ENCODE results near the gene RTKN. TPM values are rescaled to one million over a fixed set of nuclear protein-coding genes. Genes with fewer than 3 reads are reported as not detected.

The RTKN gene
- total RNA-seq, 2 experiments from 2014 or later: 0.20 to 0.27 TPM

GRCh38 chr2:74450570-74451190 is 8.9 kb upstream of the RTKN start:
- CTCF ChIA-PET: no interaction called here
- no peak for TF ChIP-seq CTCF (IDR thresholded peaks at IDR 0.05)
- H3K27ac ChIP-seq (ENCODE audit: low read depth in 1 of 2, low read length in 2 of 2): no peak overlapping the region
- no peak overlapping the region for H3K4me3 ChIP-seq (ENCODE audit: low read length)
- H3K36me3 Mint-ChIP-seq (ENCODE audit: low read depth): peaks cover 9% of the 10 kb centered on the region
- DNase-seq (no peak), ATAC-seq (ENCODE audit: poor library complexity) (no peak)
- intact Hi-C loops (cut with DNase I, micrococcal nuclease): loop anchor here (5.0 to 10.0 kb wide), 2 partner anchors 198 to 1216 kb away; partner anchors contain the start of genes CCT7 (in 2 of the 2) and PRADC1 (in 2 of the 2)
- no peaks in the 10 kb centered on the region for H3K27me3 Mint-ChIP-seq
- no peak overlapping the region for H3K4me3 Mint-ChIP-seq
- H3K4me1 Mint-ChIP-seq (ENCODE audit: low read depth): peaks cover 27% of the 10 kb centered on the region
- POLR2A ChIA-PET: no interaction called here
- H3K9me3 ChIP-seq (ENCODE audit: control insufficient read depth in 1 of 2, insufficient read depth in 1 of 2, low read length in 2 of 2): no peaks in the 10 kb centered on the region
- no peaks in the 10 kb centered on the region for H3K27me3 ChIP-seq (ENCODE audit: control insufficient read depth in 1 of 2, insufficient read depth in 2 of 2, low read length in 2 of 2)
- H3K27ac Mint-ChIP-seq: no peak overlapping the region
- no peaks in the 10 kb centered on the region for H3K36me3 ChIP-seq (ENCODE audit: insufficient read depth, low read length)
- no peaks in the 10 kb centered on the region for H3K9me3 Mint-ChIP-seq
- H3K4me1 ChIP-seq (ENCODE audit: insufficient read depth, low read length): peaks cover 27% of the 10 kb centered on the region

GRCh38 chr2:74448771-74449170 is 7.0 kb upstream of the RTKN start:
- Histone ChIP-seq H3K9me3 (ENCODE audit: control insufficient read depth in 1 of 2, insufficient read depth in 1 of 2, low read length in 2 of 2) (no peaks in the 10 kb centered on the region), H3K4me1 (ENCODE audit: insufficient read depth, low read length) (peaks cover 13% of the 10 kb centered on the region), H3K27ac (ENCODE audit: low read depth in 1 of 2, low read length in 2 of 2) (no peak overlapping the region), H3K4me3 (ENCODE audit: low read length) (no peak overlapping the region), H3K27me3 (ENCODE audit: control insufficient read depth in 1 of 2, insufficient read depth in 2 of 2, low read length in 2 of 2) (peaks cover 0 to 7% of the 10 kb centered on the region in 2 experiments), H3K36me3 (ENCODE audit: insufficient read depth, low read length) (no peaks in the 10 kb centered on the region)
- H3K27me3 Mint-ChIP-seq: peaks cover 15% of the 10 kb centered on the region
- ChIA-PET POLR2A (no interaction called here), CTCF (no interaction called here)
- ATAC-seq (ENCODE audit: poor library complexity): no peak
- DNase-seq: no peak
- no peaks in the 10 kb centered on the region for H3K9me3 Mint-ChIP-seq
- TF ChIP-seq CTCF (IDR thresholded peaks at IDR 0.05): no peak
- no peak overlapping the region for H3K27ac Mint-ChIP-seq
- no peaks in the 10 kb centered on the region for H3K36me3 Mint-ChIP-seq (ENCODE audit: low read depth)
- H3K4me3 Mint-ChIP-seq: no peak overlapping the region
- H3K4me1 Mint-ChIP-seq (ENCODE audit: low read depth): peaks cover 13% of the 10 kb centered on the region
- intact Hi-C loops (cut with DNase I, micrococcal nuclease): no loop called here

- H3K27ac Mint-ChIP-seq: no peak overlapping the region
- DNase-seq (no peak), ATAC-seq (ENCODE audit: poor library complexity) (no peak)
- Histone ChIP-seq H3K4me3 (ENCODE audit: low read length) (no peak overlapping the region), H3K27ac (ENCODE audit: low read depth in 1 of 2, low read length in 2 of 2) (no peak overlapping the region), H3K4me1 (ENCODE audit: insufficient read depth, low read length) (peaks cover 7% of the 10 kb centered on the region), H3K9me3 (ENCODE audit: control insufficient read depth in 1 of 2, insufficient read depth in 1 of 2, low read length in 2 of 2) (peaks cover 0 to 2% of the 10 kb centered on the region in 2 experiments), H3K27me3 (ENCODE audit: control insufficient read depth in 1 of 2, insufficient read depth in 2 of 2, low read length in 2 of 2) (peaks cover 4 to 12% of the 10 kb centered on the region in 2 experiments), H3K36me3 (ENCODE audit: insufficient read depth, low read length) (no peaks in the 10 kb centered on the region)
- H3K4me1 Mint-ChIP-seq (ENCODE audit: low read depth): peaks cover 3% of the 10 kb centered on the region
- H3K27me3 Mint-ChIP-seq: peaks cover 21% of the 10 kb centered on the region
- no peaks in the 10 kb centered on the region for H3K9me3 Mint-ChIP-seq
- no peaks in the 10 kb centered on the region for H3K36me3 Mint-ChIP-seq (ENCODE audit: low read depth)
- no peak overlapping the region for H3K4me3 Mint-ChIP-seq
- intact Hi-C loops (cut with DNase I, micrococcal nuclease): no loop called here
- no peak for TF ChIP-seq CTCF (IDR thresholded peaks at IDR 0.05)
- ChIA-PET CTCF (no interaction called here), POLR2A (no interaction called here)
These were observed 5.7 kb upstream of the RTKN start for GRCh38 chr2:74447230-74447999.

Measured in CD4-positive, alpha-beta T cell (primary cell).